Loucy (cell line): ENCODE data around the gene SORBS1.

ENCODE experiments used
- H2AFZ ChIP-seq: fragments of 200-600 bp; sonication (generic); 2 replicates; pipeline ENCODE4 v1.6.0; 2016; ENCODE audit warnings: antibody characterized with exemption, mild to moderate bottlenecking, low read length, moderate library complexity
- H3F3A ChIP-seq: fragments of 200-600 bp; 2 replicates; pipeline ENCODE4 v1.6.0; 2016; ENCODE audit warnings: antibody characterized with exemption, low read depth, mild to moderate bottlenecking
- H3K27me3 ChIP-seq: fragments of 200-600 bp; sonication (generic); 2 replicates; pipeline ENCODE4 v1.6.1; 2014; ENCODE audit warnings: low read length, mild to moderate bottlenecking; ENCODE audit not compliant: insufficient read depth, poor library complexity, severe bottlenecking
- H3K36me3 ChIP-seq: fragments of 200-600 bp; sonication (generic); 2 replicates; pipeline ENCODE4 v1.6.1; 2016; ENCODE audit warnings: low read length; ENCODE audit not compliant: insufficient read depth
- H3K4me1 ChIP-seq: fragments of 200-600 bp; sonication (generic); 2 replicates; pipeline ENCODE4 v1.5.1; 2014; ENCODE audit warnings: low read length, mild to moderate bottlenecking; ENCODE audit not compliant: insufficient read depth, poor library complexity, severe bottlenecking
- H3K4me2 ChIP-seq: fragments of 200-600 bp; sonication (generic); 2 replicates; pipeline ENCODE4 v1.6.0; 2014; ENCODE audit warnings: antibody characterized with exemption, low read length, low read depth, mild to moderate bottlenecking; ENCODE audit not compliant: poor library complexity, severe bottlenecking
- H3K4me3 ChIP-seq: fragments of 200-600 bp; sonication (generic); 2 replicates; pipeline ENCODE4 v1.5.1; 2014; ENCODE audit warnings: low read length, mild to moderate bottlenecking, mixed read lengths; ENCODE audit not compliant: poor library complexity, severe bottlenecking
- H3K79me2 ChIP-seq: fragments of 200-600 bp; sonication (generic); 2 replicates; pipeline ENCODE4 v1.6.1; 2014; ENCODE audit warnings: low read length; ENCODE audit not compliant: insufficient read depth
- H3K9ac ChIP-seq: fragments of 200-600 bp; sonication (generic); 2 replicates; pipeline ENCODE4 v1.6.0; 2014; ENCODE audit warnings: mild to moderate bottlenecking, low read depth, low read length, moderate library complexity; ENCODE audit not compliant: poor library complexity, severe bottlenecking
- H3K9me2 ChIP-seq: fragments of 200-600 bp; sonication (generic); replicated peaks from 2 replicates; pipeline ENCODE4 v1.6.1; 2016; ENCODE audit warnings: low read depth, low read length, mixed read lengths
- H3K9me3 ChIP-seq: fragments of 200-600 bp; sonication (generic); 2 replicates; pipeline ENCODE4 v1.6.1; 2014; ENCODE audit warnings: mild to moderate bottlenecking, antibody characterized with exemption, low read length, low read depth; ENCODE audit not compliant: insufficient read depth
- H4K20me1 ChIP-seq: fragments of 200-600 bp; sonication (generic); 2 replicates; pipeline ENCODE4 v1.6.0; 2014; ENCODE audit warnings: antibody characterized with exemption, low read length, mild to moderate bottlenecking; ENCODE audit not compliant: insufficient read depth, poor library complexity, severe bottlenecking
- EZH2phosphoT487 ChIP-seq: fragments of 200-600 bp; IDR thresholded peaks from 2 replicates; pipeline ENCODE4 v1.6.1; 2018; ENCODE audit warnings: antibody characterized with exemption, mild to moderate bottlenecking, moderate library complexity, borderline replicate concordance
- TF ChIP-seq, protein P1 (sequence below): fragments of 200-600 bp; sonication (generic); conservative IDR thresholded peaks from 2 replicates; pipeline ENCODE4 v1.5.1; 2014; ENCODE audit warnings: mild to moderate bottlenecking, antibody characterized with exemption, low read length

SORBS1 gene

GRCh38 chr10:95282107-95282506, 279.1 kb downstream of the SORBS1 start:
- Histone ChIP-seq H3F3A (peaks cover 6% of the 10 kb centered on the region; the same call in 1 of the 2 replicates), H3K36me3 (no peaks in the 10 kb centered on the region), H3K4me3 (no peak overlapping the region), H3K9me3 (no peaks in the 10 kb centered on the region), H3K9ac (peak overlapping the region; percentile 57), H4K20me1 (no peaks in the 10 kb centered on the region), H3K79me2 (no peaks in the 10 kb centered on the region), H2AFZ (peak overlapping the region; percentile 78), H3K9me2 (no peaks in the 10 kb centered on the region), H3K4me1 (peaks cover 68% of the 10 kb centered on the region), H3K27me3 (no peaks in the 10 kb centered on the region), H3K4me2 (peak overlapping the region; percentile 32)
- TF ChIP-seq, protein P1, sequence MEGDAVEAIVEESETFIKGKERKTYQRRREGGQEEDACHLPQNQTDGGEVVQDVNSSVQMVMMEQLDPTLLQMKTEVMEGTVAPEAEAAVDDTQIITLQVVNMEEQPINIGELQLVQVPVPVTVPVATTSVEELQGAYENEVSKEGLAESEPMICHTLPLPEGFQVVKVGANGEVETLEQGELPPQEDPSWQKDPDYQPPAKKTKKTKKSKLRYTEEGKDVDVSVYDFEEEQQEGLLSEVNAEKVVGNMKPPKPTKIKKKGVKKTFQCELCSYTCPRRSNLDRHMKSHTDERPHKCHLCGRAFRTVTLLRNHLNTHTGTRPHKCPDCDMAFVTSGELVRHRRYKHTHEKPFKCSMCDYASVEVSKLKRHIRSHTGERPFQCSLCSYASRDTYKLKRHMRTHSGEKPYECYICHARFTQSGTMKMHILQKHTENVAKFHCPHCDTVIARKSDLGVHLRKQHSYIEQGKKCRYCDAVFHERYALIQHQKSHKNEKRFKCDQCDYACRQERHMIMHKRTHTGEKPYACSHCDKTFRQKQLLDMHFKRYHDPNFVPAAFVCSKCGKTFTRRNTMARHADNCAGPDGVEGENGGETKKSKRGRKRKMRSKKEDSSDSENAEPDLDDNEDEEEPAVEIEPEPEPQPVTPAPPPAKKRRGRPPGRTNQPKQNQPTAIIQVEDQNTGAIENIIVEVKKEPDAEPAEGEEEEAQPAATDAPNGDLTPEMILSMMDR, result no peak
- no peak for TF ChIP-seq EZH2phosphoT487

DNA sequence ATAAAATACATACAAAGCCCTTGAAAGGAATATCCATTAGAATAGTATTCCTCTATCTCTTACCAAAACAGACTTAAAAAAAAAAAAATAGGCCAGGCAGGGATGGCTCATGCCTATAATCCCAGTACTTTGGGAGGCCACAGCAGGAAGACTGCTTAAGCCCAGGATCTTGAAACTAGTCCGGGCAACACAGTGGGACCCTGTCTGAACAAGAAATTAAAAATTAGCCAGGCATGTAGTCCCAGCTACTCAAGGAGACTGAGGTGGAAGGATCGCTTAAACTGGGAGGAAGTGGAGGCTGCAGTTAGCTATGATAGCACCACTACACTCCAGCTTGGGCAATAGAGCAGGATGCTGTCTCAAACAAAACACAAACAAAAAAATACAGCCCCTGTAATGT, 280.0 kb downstream of the SORBS1 start:
- Histone ChIP-seq H3F3A (peaks cover 9% of the 10 kb centered on the region; the same call in 1 of the 2 replicates), H3K27me3 (no peaks in the 10 kb centered on the region), H3K4me1 (peaks cover 68% of the 10 kb centered on the region), H4K20me1 (no peaks in the 10 kb centered on the region), H2AFZ (no peak overlapping the region), H3K9me2 (no peaks in the 10 kb centered on the region), H3K36me3 (no peaks in the 10 kb centered on the region), H3K79me2 (no peaks in the 10 kb centered on the region), H3K4me2 (no peak overlapping the region), H3K9me3 (no peaks in the 10 kb centered on the region), H3K9ac (peak overlapping the region; percentile 57), H3K4me3 (no peak overlapping the region)
- TF ChIP-seq, protein P1, result no peak
- TF ChIP-seq EZH2phosphoT487, result no peak

GRCh38 chr10:95280637-95281036, 280.5 kb downstream of the SORBS1 start:
- H3K27me3 ChIP-seq, result no peaks in the 10 kb centered on the region
- H3K4me1 ChIP-seq, result peaks cover 72% of the 10 kb centered on the region
- H3K79me2 ChIP-seq, result no peaks in the 10 kb centered on the region
- H3K4me3 ChIP-seq, result no peak overlapping the region
- H3K9me2 ChIP-seq, result no peaks in the 10 kb centered on the region
- no peaks in the 10 kb centered on the region for H3K9me3 ChIP-seq
- TF ChIP-seq EZH2phosphoT487, result no peak
- TF ChIP-seq, protein P1, result no peak
- no peaks in the 10 kb centered on the region for H4K20me1 ChIP-seq
- H3F3A ChIP-seq, result peaks cover 15% of the 10 kb centered on the region; the same call in 1 of the 2 replicates
- no peak overlapping the region for H3K4me2 ChIP-seq
- no peak overlapping the region for H2AFZ ChIP-seq
- H3K9ac ChIP-seq, result no peak overlapping the region
- no peaks in the 10 kb centered on the region for H3K36me3 ChIP-seq
